Activated CD8-positive, alpha-beta memory T cell treated with anti-CD3 and anti-CD28 coated beads for 48 hours (primary cell): ENCODE measurements around the gene MFSD1.

Source experiments
- DNase-seq, 3 experiments: peaks; one replicate each; pipeline ENCODE4 v3.0.0-alpha.2; 2020; ENCODE audit warnings: low read depth in 2 of 3, low spot score in 2 of 3

MFSD1 gene

DNA sequence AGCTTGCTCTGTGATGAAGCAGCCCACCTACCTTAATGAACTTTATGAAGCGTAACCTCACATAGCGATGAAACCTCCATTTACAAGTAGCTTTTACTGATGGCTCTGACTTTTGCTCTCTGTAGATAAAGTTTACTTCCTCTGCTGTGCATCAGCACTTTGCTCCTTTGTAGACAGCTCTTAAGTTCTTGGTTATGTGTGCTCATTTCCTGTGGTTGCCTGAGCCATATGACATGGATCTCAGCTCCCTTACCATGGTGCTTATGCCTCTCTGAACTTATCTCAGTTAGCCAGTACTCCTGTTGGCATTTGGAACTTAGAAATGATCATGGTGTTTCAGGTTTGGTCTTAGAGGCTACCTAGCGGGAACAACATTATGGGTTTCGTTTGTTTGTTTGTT, 7.8 kb downstream of the MFSD1 start:
- no peak for DNase-seq

GRCh38 chr3:158810823-158811724, 9.2 kb downstream of the MFSD1 start:
- DNase-seq: no peak

DNA sequence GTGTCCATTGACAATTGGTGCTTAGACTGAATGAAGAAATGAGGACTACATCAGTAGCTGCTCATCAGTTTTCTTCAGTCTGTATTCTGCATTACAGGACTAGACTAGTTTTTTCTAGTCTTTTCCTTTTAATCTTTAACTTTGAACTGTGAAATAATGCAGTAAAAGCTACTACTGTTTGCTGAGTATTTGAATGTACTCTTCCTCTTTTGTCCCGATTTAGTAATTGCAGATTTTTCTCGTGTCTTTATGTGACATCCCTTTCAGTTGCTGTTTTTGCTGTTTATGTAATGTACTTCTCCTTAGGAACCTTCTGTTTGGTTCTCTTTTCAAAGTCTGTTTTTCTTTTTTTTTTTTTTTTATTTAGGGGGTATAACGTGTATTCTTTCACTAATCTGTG, 17.4 kb downstream of the MFSD1 start:
- DNase-seq: no peak

- no peak for DNase-seq
These were observed 18.7 kb downstream of the MFSD1 start for GRCh38 chr3:158820521-158820920.

DNA sequence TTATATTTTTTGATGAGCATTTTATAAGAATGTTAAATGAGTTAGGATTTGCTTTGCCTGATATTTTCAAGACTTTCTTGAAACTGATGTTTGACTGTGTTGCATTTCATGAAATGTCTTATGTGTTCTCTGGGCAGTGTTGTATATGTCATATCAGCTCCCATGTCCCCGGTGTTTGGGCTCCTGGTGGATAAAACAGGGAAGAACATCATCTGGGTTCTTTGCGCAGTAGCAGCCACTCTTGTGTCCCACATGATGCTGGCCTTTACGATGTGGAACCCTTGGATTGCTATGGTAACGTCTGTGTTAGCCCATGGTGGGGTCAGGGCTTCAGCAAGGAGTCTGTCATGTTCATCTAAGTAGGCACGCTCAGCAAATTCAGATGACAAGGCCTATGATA, 20.0 kb downstream of the MFSD1 start:
- DNase-seq: no peak

GRCh38 chr3:158823426-158823825, 21.6 kb downstream of the MFSD1 start:
- no peak for DNase-seq

GRCh38 chr3:158827773-158828172, 25.9 kb downstream of the MFSD1 start:
- no peak for DNase-seq

GRCh38 chr3:158830391-158830790, 28.5 kb downstream of the MFSD1 start:
- DNase-seq: no peak

DNA sequence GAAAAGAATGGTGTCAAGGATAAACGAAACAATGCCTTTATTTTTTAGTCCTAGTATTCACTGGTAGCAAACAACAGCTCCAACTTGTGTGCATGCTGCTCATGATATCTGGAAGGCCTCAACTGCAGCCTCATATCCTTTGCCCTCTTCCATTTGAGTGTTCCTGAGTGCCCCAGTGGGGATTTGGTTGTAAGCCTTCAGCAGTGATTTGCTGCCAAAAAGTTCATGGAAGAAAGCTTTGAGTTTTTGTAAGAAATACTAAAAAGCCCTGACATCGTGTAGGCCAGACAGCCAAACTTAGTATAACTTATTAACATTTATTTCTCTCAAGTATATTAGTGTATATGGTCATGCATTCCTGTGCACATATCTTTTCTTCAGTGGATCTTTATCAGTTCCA, 30.0 kb downstream of the MFSD1 start:
- DNase-seq: no peak

GRCh38 chr3:158835631-158836030, 33.8 kb downstream of the MFSD1 start:
- no peak for DNase-seq

DNA sequence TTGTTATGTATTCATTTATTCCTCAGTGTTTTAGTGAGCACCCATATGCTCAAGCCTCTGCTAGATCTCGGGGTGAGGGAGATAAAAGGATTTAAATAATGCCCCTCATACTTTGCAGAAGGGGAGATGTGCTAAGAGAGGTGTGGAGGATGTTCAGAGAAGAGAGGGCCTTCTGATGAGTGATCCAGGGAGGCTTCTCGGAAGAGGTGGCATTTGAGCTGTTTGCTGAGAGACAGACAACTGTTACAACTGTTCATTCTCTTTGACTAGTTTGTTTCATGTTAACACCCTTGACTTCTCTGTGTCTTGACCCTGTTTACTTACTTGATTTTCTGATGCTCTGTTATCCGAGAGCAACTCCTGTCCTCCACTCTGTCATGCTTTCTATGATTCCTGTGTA, 34.5 kb downstream of the MFSD1 start:
- DNase-seq: no peak

- no peak for DNase-seq
These were observed 35.4 kb downstream of the MFSD1 start for GRCh38 chr3:158837240-158837639.

DNA sequence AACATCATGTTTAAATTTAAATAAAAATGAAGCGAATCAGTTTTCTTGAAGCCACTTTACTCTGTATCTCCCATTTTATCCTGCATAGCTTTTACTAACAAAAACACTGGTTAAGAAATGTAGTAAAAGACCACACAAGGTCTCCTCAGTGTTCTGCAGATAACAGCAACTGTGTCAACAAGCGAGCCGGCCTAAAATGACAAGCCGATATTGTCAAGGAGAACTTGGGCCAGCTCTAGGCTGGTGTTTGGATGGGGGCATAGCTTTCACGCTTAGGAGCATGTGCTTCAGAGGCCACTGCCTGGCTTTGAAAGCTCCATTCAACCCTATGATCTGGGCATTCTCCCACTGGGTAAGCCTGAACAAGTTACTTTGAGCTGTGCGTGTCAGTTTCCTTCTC, 38.1 kb downstream of the MFSD1 start:
- DNase-seq: no peak

DNA sequence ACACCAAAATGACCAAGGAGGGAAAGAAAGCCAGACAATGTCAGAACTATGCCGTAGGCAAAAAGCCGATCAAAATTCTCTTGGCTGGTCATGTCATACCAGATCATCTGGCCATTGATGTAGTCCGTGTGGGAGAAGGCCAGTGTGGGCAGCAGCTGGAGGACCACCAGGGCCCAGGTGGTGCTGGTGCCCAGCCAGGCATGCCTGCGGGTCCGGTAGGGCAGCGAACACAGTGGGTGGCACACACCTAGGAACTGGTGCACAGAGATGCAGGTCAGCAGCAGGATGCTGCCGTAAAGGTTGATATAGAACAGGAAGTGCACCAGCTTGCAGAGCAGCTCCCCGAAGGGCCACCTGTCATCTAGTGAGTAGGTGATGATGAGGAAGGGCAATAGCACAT, 39.5 kb downstream of the MFSD1 start:
- no peak for DNase-seq

DNA sequence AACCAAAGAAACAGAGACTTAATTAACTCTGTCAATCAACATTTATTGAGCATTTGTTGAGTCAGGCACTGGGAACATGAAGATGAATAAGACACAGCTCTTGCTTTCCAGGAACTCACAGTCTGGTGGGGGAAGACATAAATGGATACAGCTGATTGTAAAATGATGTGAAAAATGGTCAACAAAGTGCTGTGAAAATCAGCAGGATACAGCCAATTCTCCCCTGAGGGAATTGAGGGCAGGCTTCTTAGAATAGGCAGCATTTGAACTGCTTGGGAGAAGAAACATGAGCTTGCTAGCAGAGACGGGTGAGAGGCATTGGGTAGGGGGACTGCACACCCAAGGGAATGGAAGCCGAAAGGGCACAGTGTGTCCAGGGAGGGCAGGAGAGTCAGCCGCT, 41.1 kb downstream of the MFSD1 start:
- no peak for DNase-seq

DNA sequence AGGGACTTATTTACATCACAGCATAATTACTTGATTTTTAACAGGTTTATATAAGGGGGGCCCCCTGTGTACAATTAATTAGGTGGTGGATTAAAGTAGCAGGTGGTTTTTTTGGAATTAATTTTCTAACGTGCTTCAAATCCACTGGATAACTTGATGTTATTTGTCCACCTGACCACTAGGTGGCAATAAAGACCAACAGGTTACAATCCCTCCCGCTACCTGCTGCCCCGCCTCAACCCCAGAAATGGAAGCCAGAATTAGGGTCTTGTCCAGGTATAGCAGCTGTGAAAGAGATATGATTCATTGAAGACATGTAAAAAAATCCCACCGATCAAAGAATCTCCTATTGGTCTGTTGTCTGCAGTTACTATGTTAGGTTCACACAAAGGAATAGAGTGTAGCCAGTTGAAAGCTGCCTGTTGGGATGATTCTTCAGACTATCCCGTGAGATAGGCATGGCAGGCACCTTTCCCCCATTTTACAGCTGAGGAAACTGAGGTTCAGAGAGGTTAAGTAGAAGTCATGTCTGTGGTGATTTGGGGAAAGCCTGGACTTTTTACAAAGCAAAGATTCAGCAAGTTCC, 44.0 kb downstream of the MFSD1 start:
- DNase-seq: no peak

- no peak for DNase-seq
These were observed 45.1 kb downstream of the MFSD1 start for GRCh38 chr3:158846803-158847451.

GRCh38 chr3:158847452-158847821, 45.6 kb downstream of the MFSD1 start:
- DNase-seq: no peak

GRCh38 chr3:158847885-158848284, 46.0 kb downstream of the MFSD1 start:
- no peak for DNase-seq

GRCh38 chr3:158849757-158850156, 47.9 kb downstream of the MFSD1 start:
- no peak for DNase-seq

GRCh38 chr3:158859362-158859761, 57.5 kb downstream of the MFSD1 start:
- DNase-seq: no peak

- no peak for DNase-seq
These were observed 61.4 kb downstream of the MFSD1 start for GRCh38 chr3:158863247-158863646.
